SK-N-SH treated with all-trans-retinoic acid at 6 μM for 48 hours (cell line): ENCODE data around the gene DDX27.

Source experiments
- ATAC-seq: fragments of 200-7000 bp; cut with Tn5 transposase; 3 replicates; pipeline ENCODE4 v1.9.1; 2020; ENCODE audit warnings: mild to moderate bottlenecking, moderate library complexity
- ARNTL ChIP-seq: fragments of 450-650 bp; formaldehyde crosslinking; IDR thresholded peaks from 2 replicates; pipeline ENCODE4 v1.5.0; 2020; ENCODE audit warnings: low read depth, mild to moderate bottlenecking, moderate library complexity, borderline replicate concordance
- BACH2 ChIP-seq: fragments of 250-450 bp; sonication (Bioruptor Pico); IDR thresholded peaks from 2 replicates; pipeline ENCODE4 v1.9.0; 2021; ENCODE audit warnings: mild to moderate bottlenecking, borderline replicate concordance
- CREB5 ChIP-seq: fragments of 250-450 bp; sonication (Bioruptor Pico); IDR thresholded peaks from 2 replicates; pipeline ENCODE4 v1.5.1; 2020; ENCODE audit warnings: low read depth, mild to moderate bottlenecking, moderate library complexity
- CSDC2 ChIP-seq: fragments of 250-450 bp; sonication (Bioruptor Pico); IDR thresholded peaks from 2 replicates; pipeline ENCODE4 v1.5.0; 2020; ENCODE audit warnings: mild to moderate bottlenecking, moderate library complexity
- CSRNP3 ChIP-seq: fragments of 250-450 bp; sonication (Bioruptor Pico); IDR thresholded peaks from 2 replicates; pipeline ENCODE4 v1.5.1; 2021; ENCODE audit warnings: mild to moderate bottlenecking, moderate library complexity
- ESRRG ChIP-seq: fragments of 250-450 bp; sonication (Bioruptor Pico); IDR thresholded peaks from 2 replicates; pipeline ENCODE4 v1.6.1; 2021; ENCODE audit warnings: mild to moderate bottlenecking
- GLIS3 ChIP-seq: fragments of 250-450 bp; sonication (Bioruptor Pico); IDR thresholded peaks from 2 replicates; pipeline ENCODE4 v1.5.0; 2020; ENCODE audit warnings: mild to moderate bottlenecking, moderate library complexity
- ISL1 ChIP-seq: fragments of 250-450 bp; sonication (Bioruptor Pico); IDR thresholded peaks from 2 replicates; pipeline ENCODE4 v2.1.2; 2022; ENCODE audit warnings: mild to moderate bottlenecking, moderate library complexity
- OSR1 ChIP-seq: fragments of 250-450 bp; sonication (Bioruptor Pico); IDR thresholded peaks from 2 replicates; pipeline ENCODE4 v1.8.0; 2022; ENCODE audit warnings: moderate library complexity, mild to moderate bottlenecking, inconsistent platforms
- PATZ1 ChIP-seq: fragments of 250-450 bp; sonication (Bioruptor Pico); IDR thresholded peaks from 2 replicates; pipeline ENCODE4 v1.8.0; 2020; ENCODE audit warnings: mild to moderate bottlenecking, moderate library complexity, borderline replicate concordance
- POU6F1 ChIP-seq: fragments of 250-450 bp; sonication (Bioruptor Pico); IDR thresholded peaks from 2 replicates; pipeline ENCODE4 v1.8.0; 2021; ENCODE audit warnings: low read depth, mild to moderate bottlenecking, moderate library complexity, borderline replicate concordance
- PPARA ChIP-seq: fragments of 250-450 bp; sonication (Bioruptor Pico); IDR thresholded peaks from 2 replicates; pipeline ENCODE4 v1.5.0; 2020; ENCODE audit warnings: mild to moderate bottlenecking, borderline replicate concordance
- SNAI2 ChIP-seq: fragments of 250-450 bp; sonication (Bioruptor Pico); IDR thresholded peaks from 2 replicates; pipeline ENCODE4 v1.5.0; 2020; ENCODE audit warnings: mild to moderate bottlenecking, moderate library complexity
- TCF4 ChIP-seq: fragments of 250-450 bp; sonication (Bioruptor Pico); IDR thresholded peaks from 2 replicates; pipeline ENCODE4 v1.8.0; 2021; ENCODE audit warnings: mild to moderate bottlenecking, moderate library complexity, borderline replicate concordance
- TOX ChIP-seq: fragments of 250-450 bp; sonication (Bioruptor Pico); IDR thresholded peaks from 2 replicates; pipeline ENCODE4 v1.8.0; 2021; ENCODE audit warnings: mild to moderate bottlenecking, moderate library complexity, borderline replicate concordance
- TSHZ2 ChIP-seq: fragments of 250-450 bp; sonication (Bioruptor Pico); IDR thresholded peaks from 2 replicates; pipeline ENCODE4 v1.5.0; 2020; ENCODE audit warnings: mild to moderate bottlenecking, moderate library complexity
- ZC3H10 ChIP-seq: fragments of 250-450 bp; sonication (Bioruptor Pico); IDR thresholded peaks from 2 replicates; pipeline ENCODE4 v1.5.1; 2021; ENCODE audit warnings: mild to moderate bottlenecking, moderate library complexity
- ZFP30 ChIP-seq: fragments of 450-650 bp; formaldehyde crosslinking; IDR thresholded peaks from 2 replicates; pipeline ENCODE4 v1.5.0; 2022; ENCODE audit warnings: mild to moderate bottlenecking, moderate library complexity
- ZNF565 ChIP-seq: fragments of 450-650 bp; formaldehyde crosslinking; conservative IDR thresholded peaks from 2 replicates; pipeline ENCODE4 v1.5.0; 2020; ENCODE audit warnings: low read depth, mild to moderate bottlenecking, moderate library complexity
- ZNF70 ChIP-seq: fragments of 450-650 bp; formaldehyde crosslinking; IDR thresholded peaks from 2 replicates; pipeline ENCODE4 v1.5.0; 2020; ENCODE audit warnings: mild to moderate bottlenecking, moderate library complexity

DDX27 gene

GRCh38 chr20:49228676-49229075 lies 9.5 kb downstream of the DDX27 start (continued):
- no peak for TF ChIP-seq POU6F1 (CRISPR knock-in tag)
- no peak for TF ChIP-seq CREB5

GRCh38 chr20:49229381-49229780 lies 10.2 kb downstream of the DDX27 start:
- ATAC-seq, result no peak
- TF ChIP-seq ZNF565 (CRISPR knock-in tag), result no peak
- no peak for TF ChIP-seq POU6F1 (CRISPR knock-in tag)
- TF ChIP-seq OSR1 (CRISPR knock-in tag), result no peak
- no peak for TF ChIP-seq CSDC2 (CRISPR knock-in tag)
- TF ChIP-seq, all 23 proteins: peak for 0

- ATAC-seq, result no peak
- no peak for TF ChIP-seq TOX (CRISPR knock-in tag)
- TF ChIP-seq OSR1 (CRISPR knock-in tag), result no peak
- TF ChIP-seq TSHZ2 (CRISPR knock-in tag), result no peak
- no peak for TF ChIP-seq ISL1
- TF ChIP-seq SNAI2 (CRISPR knock-in tag), result no peak
- no peak for TF ChIP-seq ZNF565 (CRISPR knock-in tag)
- TF ChIP-seq CSDC2 (CRISPR knock-in tag), result no peak
- TF ChIP-seq ZFP30 (CRISPR knock-in tag), result no peak
- TF ChIP-seq ARNTL (CRISPR knock-in tag), result no peak
- no peak for TF ChIP-seq ESRRG
- no peak for TF ChIP-seq TCF4 (CRISPR knock-in tag)
- no peak for TF ChIP-seq ZC3H10 (CRISPR knock-in tag)
- no peak for TF ChIP-seq CSRNP3
- no peak for TF ChIP-seq PPARA (CRISPR knock-in tag)
- TF ChIP-seq ZNF70, result no peak
- no peak for TF ChIP-seq CREB5
- no peak for TF ChIP-seq POU6F1 (CRISPR knock-in tag)
- TF ChIP-seq PATZ1 (CRISPR knock-in tag), result no peak
- TF ChIP-seq GLIS3, result no peak
- TF ChIP-seq BACH2, result no peak
Observed at GRCh38 chr20:49230021-49230420, 10.8 kb downstream of the DDX27 start.
